NCI-H2227 (cell line): ENCODE data around the gene WDR86.

ENCODE experiments used
- DNase-seq: peaks from one replicate; lab custom pipeline; 2025; ENCODE audit not compliant: unreplicated experiment; lab: John Stamatoyannopoulos, UW

The WDR86 gene

DNA sequence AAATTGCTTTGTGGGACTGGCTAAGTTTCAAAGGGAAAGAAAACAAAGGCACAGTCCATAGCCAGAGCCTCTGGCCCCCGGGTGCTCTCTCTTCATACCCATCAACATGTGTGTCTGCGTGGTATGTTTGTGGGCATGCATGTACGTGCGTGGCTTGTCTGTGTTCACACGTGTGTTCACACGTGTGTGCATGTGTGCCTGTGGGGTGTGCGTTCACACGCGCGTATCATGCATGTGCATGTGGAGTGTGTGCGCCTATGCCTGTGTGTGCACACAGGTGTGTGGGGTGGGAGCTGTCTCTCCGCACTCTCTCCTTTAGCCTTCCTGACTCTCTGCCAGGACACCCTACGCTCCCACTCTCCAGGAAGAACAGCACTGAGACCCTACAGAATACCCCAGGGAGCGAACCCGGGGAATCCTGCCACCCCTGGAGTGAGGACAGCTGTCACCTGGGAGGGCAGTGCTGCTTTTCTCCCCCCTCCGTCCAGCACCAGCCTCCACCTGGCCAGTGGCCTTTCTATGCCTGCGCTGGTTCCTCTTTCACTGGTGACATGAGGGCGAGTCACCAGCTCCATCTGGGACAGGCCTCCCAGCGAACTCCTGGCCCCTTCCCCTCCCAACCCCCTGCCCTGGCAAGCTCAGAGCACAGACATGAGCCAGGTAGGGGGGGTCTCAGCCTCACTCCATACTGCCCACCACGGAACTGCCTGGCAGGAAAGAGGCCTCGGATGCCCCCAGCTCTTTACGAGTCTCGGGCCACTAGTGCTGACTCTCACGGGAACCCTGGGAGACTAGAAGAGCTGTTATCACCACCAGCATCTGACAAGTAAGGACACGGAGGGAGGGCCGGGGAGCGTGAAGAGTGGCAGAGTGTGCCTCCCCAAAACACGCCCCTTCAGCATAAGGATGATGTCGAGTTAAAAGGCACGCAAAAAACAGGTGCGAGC is 16.5 kb downstream of the WDR86 start:
- no peak for DNase-seq

DNA sequence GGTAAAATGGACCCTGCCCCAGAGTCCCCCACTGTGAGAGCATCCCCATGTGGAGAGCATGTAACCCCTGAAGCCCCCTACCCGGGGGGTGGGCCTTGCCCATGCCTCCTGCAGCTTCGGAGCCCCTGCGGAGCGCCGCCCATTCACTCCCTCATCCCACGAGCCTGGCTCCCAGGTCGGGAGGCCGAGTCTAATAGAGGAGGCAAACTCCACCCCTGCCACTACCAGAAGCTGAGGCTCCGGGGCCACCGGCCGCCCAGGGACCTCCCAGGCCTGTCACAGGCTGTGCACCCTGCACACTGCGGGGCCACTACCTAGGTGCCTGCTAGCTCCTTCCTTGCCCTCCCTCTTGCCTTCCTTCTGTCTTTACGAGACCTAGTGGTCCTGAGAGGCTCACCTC is 17.4 kb downstream of the WDR86 start:
- no peak for DNase-seq

DNA sequence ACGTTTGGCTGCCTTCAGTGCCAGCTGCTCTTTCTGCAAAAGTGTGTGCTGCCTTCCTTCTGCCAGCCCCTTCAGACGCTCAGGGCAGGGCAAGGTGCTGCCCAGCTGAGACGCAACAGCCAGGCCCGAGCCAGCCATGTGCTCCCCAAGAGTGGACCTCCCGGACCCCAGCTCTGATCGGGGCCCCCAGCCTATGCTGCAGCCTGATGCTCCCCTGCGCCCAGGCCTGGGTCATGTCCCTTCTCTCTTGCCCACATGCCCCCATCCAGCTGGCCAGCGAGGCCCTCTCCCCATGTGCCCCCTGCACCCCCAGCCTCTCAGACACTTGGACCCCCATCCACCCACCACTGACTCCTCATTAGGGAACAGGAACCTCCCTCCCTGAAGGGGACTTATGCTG is 17.8 kb downstream of the WDR86 start:
- DNase-seq: no peak

DNA sequence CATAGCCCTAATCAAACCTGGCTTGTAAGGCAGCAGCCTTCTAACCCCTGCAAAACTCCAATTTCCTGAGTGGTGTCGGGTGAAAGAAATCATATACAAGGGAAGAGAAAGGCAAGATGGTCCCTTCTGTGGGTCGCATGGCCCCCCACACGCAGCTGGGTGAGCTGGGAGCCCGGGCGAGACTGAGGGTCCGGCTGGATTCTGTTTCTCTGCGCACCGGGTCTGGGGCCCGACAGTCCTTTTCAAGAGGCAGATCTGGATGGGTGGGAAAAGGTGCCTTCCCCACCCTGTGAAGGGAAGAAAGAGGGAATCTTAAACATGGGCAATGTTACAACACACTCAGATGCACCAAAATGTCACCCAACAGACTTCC is 18.5 kb downstream of the WDR86 start:
- DNase-seq: no peak

DNA sequence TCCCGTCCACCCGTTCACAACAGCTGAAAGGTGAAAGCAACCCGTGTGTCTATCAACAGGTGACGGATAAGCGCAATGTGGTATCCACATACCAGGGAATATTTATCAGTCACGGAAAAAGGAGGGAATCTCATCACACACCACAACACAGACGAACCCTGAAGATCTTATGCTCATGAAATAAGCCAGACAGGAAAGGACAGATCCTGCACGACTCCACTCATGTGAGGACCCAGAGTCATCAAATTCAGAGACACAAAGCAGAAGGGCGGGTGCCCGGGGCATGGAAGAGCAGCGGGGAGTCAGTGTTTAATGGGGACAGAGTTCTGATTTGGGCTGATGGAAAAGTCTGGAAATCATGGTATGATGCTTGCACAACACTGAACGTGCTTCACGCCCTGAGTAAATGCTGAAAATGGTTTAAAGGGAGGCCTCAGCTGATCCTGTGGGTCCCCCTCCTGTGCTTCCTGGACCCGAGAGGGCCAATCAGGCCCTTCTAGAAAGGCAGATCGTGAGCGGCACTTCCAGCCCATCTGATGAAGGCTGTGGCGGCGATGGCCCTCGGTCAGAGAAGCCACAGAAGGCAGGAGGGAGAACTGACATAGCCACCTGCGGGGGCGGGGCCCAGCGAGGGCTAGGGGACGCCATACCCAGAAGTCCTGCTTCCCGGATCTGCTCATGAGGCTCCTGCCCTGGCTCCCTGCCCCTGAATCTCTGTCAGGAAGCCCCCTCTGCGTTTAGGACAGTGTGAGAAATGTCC is 19.1 kb downstream of the WDR86 start:
- DNase-seq: no peak

DNA sequence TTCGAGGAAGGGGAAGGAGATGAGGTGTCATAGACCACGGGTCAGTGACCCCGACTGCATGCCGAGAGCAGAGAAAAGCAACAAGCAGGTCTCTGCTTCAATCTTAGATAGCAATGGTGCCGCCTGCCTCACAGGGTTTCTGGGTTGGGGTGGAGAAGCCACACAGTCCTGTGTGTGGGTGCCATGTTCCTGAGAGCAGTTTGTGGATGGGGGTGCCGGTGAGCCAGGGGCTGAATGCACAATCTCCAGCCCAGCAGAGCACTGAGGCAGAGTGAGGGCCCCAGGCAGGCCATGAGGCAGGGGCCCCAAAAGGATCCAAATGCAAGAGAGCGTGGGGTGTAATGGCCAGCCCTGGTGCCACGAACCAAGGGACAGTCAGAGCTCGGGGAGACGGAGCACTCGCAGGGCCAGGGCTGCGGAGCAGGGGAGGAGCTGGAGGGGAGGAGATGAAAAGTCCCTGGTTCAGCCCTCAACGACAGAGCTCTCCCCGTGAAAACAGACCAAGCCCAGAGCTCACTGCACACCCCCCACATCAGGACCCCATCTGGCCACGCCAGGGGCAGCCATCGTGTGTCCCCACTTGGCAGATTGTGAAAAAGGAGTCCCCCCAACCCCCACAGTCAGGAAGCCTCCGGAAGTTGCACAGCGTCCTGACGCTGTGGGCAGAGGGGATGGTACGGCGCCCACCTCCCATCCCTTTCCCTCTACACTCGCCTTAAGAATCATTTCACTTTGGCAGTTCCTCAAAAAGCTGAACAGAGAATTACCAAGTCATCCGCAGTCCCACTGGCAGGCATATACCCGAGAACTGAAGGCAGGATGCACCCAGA is 19.9 kb downstream of the WDR86 start:
- DNase-seq: no peak

DNA sequence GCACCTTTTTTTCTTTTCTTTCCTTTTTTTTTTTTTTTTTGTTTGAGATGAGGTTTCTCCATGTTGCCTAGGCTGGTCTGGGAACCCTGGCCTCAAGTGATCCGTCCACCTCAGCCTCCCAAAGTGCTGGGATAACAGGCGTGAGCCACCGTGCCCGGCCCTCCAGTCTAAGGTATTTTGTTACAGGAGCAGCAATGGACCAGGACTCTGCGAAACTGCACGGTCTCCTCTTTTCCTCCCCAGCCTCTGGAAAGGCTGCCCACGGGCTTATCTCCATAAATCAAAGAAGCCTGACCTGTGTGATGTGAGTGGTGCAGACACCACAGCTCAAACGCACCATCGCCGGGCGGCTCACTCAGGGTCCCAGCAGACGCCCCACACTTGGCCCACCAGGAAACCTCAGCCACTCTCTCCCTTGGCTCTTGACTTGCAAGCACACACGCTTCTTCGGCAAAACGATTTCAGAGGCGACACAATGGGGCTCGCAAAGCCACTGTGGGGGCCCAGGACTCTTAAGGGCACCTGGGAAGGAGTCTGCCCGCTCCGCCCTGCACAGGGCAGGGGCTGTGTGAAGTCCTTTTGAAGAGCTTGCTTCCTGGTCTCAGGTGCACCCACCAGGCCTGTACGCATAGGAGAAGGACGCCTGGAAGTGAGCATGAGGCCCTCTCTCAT is 20.6 kb downstream of the WDR86 start:
- no peak for DNase-seq

DNA sequence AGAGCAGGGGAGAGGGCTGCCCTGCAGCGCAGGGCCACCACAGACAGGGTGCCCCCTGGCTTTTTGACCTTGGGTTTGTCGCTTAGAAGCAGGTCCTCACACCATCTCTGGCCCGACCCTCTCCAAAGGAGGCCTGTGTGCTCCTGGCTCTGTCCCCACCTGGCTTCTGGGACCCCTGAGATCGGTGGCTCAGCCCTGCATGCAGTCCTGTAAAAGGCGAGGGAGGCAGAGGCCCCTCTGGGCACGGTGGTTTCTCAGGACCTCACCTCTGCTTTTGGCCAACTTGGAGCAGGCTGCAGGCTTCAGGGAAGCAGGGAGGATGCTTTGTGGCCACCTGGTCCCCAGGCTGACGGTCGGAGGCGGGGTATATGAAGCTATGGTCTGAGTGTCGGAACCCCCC is 21.4 kb downstream of the WDR86 start:
- no peak for DNase-seq

DNA sequence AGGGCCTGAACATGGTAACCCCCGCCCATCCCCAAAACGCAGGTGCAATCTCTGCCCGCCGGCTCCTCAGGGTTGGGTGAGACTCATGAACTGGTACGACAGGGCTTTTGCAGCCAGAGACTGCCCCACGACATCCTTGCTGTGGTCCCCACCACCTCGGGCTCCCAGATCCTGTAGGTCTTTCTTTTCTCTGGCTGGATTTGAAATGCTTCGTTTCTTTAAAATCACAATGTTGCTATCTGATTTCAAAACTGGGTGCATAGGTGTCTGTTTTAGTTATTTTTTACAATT is 21.9 kb downstream of the WDR86 start:
- DNase-seq: no peak

DNA sequence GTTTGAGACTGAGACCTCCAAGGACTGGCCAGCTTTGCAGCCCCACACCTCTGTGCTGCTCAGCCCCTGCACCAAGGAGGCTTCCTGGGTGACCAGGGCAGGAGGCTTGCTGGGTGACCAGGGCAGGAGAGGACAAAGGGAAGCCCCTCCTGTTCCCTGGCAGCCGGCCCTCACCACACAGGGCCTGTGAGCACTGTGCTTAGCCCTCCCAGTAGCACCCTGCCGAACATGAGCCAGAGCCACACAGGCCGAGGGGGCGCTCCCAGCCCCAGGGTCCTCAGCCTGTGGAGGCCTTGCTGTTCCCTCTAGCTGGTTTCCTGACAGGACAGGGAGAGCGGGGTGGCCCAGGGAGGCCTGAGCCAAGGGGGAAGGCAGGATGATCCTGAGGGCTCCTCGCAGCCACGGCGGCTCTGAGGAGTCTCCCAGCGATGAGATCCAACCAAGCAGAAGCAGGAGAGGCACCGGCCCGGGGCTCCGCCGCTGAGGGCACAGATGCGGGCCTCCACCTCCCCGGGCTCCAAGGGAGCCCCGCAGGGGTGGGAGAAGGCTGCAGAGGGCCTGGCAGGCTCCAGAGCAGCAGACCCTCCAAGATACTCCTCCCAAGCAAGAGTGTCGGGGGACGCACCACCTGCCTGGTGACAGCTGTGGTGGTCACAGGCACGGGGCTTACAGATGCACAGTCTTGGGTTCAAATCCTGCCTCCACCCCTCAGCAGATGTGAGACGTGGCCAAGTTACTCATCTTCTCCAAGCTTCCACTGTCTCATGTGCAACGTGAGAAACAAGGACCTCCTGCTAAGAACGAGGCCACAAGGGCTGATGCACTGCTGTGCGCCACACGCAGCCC is 22.5 kb downstream of the WDR86 start:
- no peak for DNase-seq

DNA sequence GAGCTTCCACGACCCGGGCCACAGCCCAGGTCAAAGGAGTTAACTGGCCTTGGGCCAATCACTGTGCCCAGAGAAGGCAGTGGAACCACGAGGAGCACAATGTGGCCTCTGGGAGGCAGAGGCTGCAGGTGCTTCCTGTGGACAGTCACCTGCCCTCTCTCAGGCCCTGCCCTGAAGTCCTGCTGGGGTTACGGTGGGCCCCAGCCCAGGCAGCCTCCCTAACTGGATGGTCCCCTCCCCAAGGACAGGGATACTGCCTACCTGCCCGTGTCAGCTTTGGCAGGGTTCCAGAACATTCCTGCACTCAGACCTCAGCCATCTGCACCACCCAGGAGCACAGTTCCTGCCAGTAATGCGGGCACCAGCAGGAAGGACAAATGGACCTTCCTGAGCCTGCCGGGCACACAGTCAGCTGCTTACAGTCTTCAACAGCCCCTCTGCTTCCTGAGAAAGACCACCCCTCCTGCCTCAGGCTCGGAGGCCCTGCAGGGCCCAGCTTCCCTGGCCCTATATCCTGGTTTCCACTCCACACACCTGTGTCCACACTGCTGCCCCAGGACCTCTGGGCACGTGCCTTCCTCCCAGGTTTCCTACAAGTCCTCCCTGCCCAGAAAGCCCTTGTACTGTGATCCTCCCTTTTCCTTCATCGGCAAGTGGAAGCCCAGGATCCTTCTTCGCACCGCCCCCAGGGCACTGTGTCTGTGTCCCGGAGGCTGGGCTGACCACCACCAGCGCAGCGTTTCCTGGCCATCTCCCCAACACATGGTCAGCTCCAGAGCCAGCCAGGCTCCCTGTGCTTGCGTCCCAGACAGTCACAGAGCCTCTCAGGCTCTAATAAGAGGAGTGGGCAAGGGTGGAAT is 23.3 kb downstream of the WDR86 start:
- DNase-seq: no peak

DNA sequence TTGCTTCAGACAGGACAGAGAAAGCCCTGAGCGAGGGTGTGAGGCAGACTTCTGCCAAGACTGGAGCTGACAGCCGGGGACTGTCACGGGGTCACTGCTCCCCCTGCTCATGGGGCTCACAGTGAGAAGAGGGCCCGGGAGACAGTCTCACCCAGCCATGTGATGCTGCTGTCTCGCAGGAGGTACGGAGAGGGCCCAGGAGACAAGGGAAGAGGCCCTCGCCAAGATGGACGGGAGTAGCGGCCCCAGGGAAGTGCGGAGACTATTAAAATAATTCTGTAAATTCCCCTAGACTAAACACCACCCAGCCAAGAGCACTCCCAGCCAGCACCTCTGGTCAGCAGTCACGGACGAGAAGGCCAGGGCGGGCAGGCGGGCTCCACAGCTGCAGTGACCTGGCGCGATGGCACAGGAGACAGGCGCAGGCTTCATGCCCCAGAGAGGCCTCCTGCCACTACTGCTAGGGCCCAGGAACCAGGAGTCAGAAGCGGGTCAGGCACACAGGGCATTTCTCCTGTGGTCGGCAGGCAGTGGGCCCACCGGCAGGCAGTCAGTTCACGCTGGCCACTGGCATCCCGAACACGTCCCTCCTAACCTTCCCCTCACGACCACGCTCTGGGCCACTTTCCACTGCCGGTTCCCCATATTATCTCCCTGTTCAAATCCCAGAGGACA is 24.1 kb downstream of the WDR86 start:
- DNase-seq: no peak

DNA sequence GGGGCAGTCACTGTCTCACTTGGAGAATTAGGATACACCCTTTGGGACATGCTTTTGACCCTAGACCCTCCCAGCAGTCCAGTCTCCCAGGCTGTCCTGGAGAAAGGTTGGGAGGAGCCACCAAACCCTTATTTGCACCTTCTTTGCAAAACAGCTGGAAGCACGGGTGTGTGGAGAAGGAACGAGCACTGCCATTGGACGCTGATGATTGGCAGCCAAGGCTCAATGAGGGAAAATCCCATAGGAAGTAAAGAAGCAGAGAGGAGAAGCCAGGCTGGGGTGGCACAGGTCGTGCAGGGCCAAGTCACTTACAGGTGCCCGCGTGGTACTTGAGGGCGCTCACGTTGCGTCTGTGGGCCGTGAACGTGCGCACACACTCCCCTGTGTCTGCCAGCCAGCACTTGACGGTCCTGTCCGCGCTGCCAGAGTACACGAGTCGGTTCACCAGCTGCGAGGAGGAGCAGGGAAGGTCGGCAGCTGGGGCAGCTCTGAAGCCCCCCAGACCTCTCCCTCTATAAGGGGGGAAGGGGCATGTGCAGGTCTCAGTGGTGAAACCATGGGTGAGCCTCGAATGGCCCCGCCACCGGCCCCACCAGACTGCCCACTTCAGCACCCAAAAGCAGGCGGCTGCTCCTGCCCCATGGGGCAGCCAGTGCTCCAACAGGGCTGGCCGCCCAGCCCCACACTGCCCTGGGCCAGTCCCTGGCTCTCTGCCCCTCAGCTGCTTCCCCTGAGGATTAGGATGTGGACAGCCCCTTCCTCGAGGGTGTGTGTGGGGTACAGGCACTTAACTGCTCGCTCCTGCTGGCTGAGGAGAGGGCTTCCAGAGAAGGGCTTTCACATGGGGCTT is 24.8 kb downstream of the WDR86 start:
- DNase-seq: no peak

DNA sequence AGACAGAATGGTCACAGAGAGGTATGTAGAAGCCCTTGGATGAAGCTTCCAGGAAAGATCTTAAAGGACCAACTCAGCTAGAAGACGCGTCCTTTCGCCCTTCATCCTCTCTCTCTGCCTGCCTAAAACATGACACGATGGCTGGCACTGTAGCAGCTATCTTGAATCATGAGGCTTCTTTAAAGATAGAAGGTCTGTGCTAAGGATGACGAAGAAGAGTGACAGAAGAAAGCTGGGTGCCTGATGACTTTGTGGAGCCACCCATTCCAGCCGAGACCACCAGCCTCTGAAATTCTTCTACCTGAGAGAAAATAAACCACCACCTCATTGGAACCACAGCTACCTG is 25.5 kb downstream of the WDR86 start:
- no peak for DNase-seq

DNA sequence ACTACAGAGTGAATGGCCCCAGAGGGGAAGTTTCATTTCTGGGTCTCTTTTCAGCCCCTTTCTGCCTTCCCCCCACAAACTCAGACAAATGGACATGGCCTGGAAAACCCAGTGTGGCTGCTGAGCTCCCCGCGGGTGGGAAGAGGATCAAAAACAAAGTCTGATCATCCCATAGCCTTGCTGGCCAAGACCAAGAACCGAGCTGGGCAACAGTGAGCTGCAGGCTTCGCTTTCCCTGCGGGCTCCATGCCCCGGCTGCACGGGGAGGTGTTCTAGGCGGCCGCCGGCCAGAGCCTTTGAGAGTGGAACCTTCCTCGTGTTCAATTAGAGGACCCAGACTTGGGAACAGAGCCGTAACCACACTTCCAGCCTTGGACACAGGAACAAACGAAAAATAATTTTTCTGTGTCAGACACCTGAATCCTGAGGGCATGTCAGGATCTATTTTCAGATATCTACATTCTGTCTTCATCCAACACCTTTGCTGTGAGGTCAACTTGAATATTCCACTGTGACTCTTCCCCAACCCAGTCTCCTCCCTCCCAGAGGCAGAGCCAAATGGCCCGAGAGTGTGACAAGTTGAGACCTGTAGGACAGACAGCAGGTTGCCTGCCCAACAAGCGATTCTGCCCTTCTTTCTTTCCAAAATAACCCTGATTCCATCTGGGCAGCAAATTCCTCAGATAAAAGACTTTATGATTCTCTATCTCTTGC is 26.0 kb downstream of the WDR86 start:
- no peak for DNase-seq

DNA sequence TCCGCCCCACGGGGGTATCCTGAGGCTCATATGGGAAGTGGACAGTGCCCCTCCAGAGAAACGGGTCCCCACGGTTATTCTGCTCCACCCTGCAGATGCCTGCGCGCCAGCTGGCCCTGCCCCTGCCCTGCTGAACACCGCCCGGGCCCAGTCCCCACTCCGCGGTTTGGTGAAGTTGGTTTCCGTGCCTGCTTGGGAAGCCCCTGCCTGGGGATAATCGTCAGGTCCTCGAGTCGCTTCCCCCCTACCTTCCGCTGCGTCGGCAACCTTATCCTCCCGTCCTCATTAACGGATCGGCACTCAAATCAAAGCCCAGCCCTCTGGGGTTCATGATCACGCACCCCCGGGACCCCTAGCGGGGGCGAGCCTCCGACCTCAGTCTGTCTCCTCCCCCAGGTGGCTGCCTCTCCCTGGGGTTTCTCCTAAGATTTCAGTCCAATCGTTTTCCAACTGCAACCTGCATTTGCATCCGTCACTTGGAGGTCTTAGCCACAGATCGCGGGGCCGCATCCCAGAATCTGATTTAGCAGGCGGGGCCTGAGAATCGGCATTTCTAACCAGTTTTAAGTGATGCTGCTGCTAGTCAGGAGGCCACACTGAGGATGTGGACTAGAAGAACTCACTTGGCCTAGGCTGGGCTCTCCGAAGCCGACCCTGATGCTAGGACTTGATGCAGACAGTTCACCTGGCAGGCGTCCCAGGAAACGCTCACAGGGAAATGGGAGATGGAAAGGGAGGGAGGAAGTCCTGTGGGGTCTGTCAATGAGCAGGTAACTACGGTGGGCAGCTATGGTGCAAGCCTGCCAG is 27.6 kb downstream of the WDR86 start:
- no peak for DNase-seq
